HepG2 (cell line): ENCODE data around the gene LTB4R2.

Experiments
- MTF2 ChIP-seq: sonication (generic); formaldehyde crosslinking; IDR thresholded peaks from 2 replicates; pipeline ENCODE4 v1.5.0; 2020; ENCODE audit warnings: missing genetic modification reagents, borderline replicate concordance
- MXI1 ChIP-seq: IDR thresholded peaks from 3 replicates; pipeline ENCODE4 v1.6.1; 2012; ENCODE audit warnings: low read depth, low read length, inconsistent platforms, borderline replicate concordance
- NR1H2 ChIP-seq: sonication (generic); formaldehyde crosslinking; IDR thresholded peaks from 2 replicates; pipeline ENCODE4 v1.8.1; 2022; ENCODE audit warnings: low read depth, missing genetic modification reagents, borderline replicate concordance
- POLR2AphosphoS5 ChIP-seq: IDR thresholded peaks from 2 replicates; pipeline ENCODE4 v1.6.1; 2012; ENCODE audit warnings: low read depth, low read length
- REL ChIP-seq: sonication (generic); formaldehyde crosslinking; conservative IDR thresholded peaks from 2 replicates; pipeline ENCODE4 v1.8.0; 2022; ENCODE audit warnings: mild to moderate bottlenecking, missing genetic modification reagents, moderate library complexity
- TCF12 ChIP-seq, 2 experiments: fragments of 450-650 bp in 1 of 2; sonication (generic) in 1 of 2; formaldehyde crosslinking in 1 of 2; IDR thresholded peaks; 2 replicates each; pipeline versions ENCODE4 v1.6.1 to v1.8.0; 2017 to 2022; ENCODE audit warnings: antibody characterized with exemption in 1 of 2, mild to moderate bottlenecking in 1 of 2, missing genetic modification reagents in 1 of 2, moderate library complexity in 1 of 2
- TRIM24 ChIP-seq: sonication (generic); formaldehyde crosslinking; IDR thresholded peaks from 2 replicates; pipeline ENCODE4 v1.8.0; 2022; ENCODE audit warnings: mild to moderate bottlenecking, missing genetic modification reagents
- TF ChIP-seq, protein P1 (sequence below): sonication (generic); formaldehyde crosslinking; IDR thresholded peaks from 2 replicates; pipeline ENCODE4 v1.5.0; 2020; ENCODE audit warnings: mild to moderate bottlenecking, missing genetic modification reagents, moderate library complexity
- TF ChIP-seq, protein P2 (sequence below): sonication (generic); formaldehyde crosslinking; IDR thresholded peaks from 2 replicates; pipeline ENCODE4 v1.5.0; 2020; ENCODE audit warnings: missing genetic modification reagents, mild to moderate bottlenecking, borderline replicate concordance
- TF ChIP-seq, protein P3 (sequence below): IDR thresholded peaks from 2 replicates; pipeline ENCODE4 v1.6.1; 2016; ENCODE audit warnings: missing genetic modification reagents, missing compliant biosample characterization

DNA sequence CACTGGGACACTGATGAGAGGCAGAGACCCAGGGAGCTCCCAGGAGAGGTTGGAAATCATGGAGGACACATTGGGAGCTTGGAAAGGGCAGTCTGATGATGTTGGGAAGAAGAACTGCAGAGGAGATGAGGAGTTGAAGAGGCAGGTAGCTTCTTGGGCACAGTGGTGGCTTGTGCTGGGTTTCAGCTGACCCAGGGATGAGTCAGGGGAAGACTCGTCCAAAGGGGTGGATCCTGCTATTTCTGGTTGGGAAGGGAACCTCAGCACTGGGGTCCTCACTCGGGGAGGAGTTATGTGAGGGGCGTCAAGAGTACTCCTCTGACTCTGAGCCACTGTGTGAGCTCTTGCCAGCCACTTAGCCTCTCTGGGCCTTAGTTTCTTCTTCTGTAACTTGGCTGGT lies 13.4 kb downstream of the LTB4R2 start:
- TF ChIP-seq MXI1: no peak
- TF ChIP-seq, protein P1, sequence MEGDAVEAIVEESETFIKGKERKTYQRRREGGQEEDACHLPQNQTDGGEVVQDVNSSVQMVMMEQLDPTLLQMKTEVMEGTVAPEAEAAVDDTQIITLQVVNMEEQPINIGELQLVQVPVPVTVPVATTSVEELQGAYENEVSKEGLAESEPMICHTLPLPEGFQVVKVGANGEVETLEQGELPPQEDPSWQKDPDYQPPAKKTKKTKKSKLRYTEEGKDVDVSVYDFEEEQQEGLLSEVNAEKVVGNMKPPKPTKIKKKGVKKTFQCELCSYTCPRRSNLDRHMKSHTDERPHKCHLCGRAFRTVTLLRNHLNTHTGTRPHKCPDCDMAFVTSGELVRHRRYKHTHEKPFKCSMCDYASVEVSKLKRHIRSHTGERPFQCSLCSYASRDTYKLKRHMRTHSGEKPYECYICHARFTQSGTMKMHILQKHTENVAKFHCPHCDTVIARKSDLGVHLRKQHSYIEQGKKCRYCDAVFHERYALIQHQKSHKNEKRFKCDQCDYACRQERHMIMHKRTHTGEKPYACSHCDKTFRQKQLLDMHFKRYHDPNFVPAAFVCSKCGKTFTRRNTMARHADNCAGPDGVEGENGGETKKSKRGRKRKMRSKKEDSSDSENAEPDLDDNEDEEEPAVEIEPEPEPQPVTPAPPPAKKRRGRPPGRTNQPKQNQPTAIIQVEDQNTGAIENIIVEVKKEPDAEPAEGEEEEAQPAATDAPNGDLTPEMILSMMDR (CRISPR knock-in tag): no peak
- no peak for TF ChIP-seq TCF12 (IDR thresholded peaks at IDR 0.05)
- no peak for TF ChIP-seq TCF12 (CRISPR knock-in tag; IDR thresholded peaks at IDR 0.05)
- TF ChIP-seq MTF2 (CRISPR knock-in tag): no peak
- TF ChIP-seq, protein P2, sequence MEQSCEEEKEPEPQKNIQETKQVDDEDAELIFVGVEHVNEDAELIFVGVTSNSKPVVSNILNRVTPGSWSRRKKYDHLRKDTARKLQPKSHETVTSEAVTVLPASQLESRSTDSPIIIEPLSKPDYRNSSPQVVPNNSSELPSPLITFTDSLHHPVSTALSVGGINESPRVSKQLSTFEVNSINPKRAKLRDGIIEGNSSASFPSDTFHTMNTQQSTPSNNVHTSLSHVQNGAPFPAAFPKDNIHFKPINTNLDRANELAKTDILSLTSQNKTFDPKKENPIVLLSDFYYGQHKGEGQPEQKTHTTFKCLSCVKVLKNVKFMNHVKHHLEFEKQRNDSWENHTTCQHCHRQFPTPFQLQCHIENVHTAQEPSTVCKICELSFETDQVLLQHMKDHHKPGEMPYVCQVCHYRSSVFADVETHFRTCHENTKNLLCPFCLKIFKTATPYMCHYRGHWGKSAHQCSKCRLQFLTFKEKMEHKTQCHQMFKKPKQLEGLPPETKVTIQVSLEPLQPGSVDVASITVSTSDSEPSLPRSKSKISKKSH (CRISPR knock-in tag): no peak
- no peak for TF ChIP-seq NR1H2 (CRISPR knock-in tag)
- no peak for TF ChIP-seq POLR2AphosphoS5
- TF ChIP-seq, protein P3, sequence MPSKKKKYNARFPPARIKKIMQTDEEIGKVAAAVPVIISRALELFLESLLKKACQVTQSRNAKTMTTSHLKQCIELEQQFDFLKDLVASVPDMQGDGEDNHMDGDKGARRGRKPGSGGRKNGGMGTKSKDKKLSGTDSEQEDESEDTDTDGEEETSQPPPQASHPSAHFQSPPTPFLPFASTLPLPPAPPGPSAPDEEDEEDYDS (CRISPR knock-in tag): no peak
- TF ChIP-seq TRIM24: no peak
- TF ChIP-seq REL (CRISPR knock-in tag): no peak
